Measurements from ENCODE around the gene CACYBP.

DNA sequence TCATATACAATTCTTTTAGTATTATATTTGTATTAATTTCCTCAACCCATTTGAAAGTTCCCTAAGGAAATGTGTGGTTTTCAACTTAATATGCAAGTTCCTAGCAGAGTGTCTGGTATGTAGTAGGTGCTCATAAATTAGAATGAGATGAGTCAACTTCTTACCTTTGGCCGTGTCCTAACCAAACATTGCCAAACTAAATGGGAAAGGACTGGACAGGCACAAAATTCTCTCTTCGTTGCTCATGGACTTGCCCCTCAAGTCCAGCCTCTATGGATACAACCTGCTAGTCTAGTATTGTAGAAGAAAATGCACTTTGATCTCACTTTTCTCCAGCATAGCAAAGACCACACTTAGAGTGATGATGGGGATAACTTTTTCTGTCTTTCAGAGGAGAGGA is 35.0 kb downstream of the CACYBP start:
- no peak for TF ChIP-seq POLR2AphosphoS5 (IDR thresholded peaks at IDR 0.05)
- TF ChIP-seq POLR2A (IDR thresholded peaks at IDR 0.05): no peak
- TF ChIP-seq, protein P1, sequence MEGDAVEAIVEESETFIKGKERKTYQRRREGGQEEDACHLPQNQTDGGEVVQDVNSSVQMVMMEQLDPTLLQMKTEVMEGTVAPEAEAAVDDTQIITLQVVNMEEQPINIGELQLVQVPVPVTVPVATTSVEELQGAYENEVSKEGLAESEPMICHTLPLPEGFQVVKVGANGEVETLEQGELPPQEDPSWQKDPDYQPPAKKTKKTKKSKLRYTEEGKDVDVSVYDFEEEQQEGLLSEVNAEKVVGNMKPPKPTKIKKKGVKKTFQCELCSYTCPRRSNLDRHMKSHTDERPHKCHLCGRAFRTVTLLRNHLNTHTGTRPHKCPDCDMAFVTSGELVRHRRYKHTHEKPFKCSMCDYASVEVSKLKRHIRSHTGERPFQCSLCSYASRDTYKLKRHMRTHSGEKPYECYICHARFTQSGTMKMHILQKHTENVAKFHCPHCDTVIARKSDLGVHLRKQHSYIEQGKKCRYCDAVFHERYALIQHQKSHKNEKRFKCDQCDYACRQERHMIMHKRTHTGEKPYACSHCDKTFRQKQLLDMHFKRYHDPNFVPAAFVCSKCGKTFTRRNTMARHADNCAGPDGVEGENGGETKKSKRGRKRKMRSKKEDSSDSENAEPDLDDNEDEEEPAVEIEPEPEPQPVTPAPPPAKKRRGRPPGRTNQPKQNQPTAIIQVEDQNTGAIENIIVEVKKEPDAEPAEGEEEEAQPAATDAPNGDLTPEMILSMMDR (IDR thresholded peaks at IDR 0.05): no peak

All from stomach (tissue), 4 donors.